Aorta (tissue), 5 donors: ENCODE measurements around the gene IFIT2. TPM values are rescaled to one million over a fixed set of nuclear protein-coding genes. Genes with fewer than 3 reads are reported as not detected.
A peak's percentile ranks its signal among the peaks of the same experiment; 100 is the strongest.
"Not testable (repeated sequence)": the region's sequence is repeated elsewhere in the genome, so short reads cannot be mapped to it uniquely, and the experiment has no call there.

ENCODE experiments used
- ATAC-seq: fragments of 200-7000 bp; cut with Tn5 transposase; one replicate; pipeline ENCODE4 v1.9.1; 2022; ENCODE audit warnings: moderate library complexity; ENCODE audit not compliant: low FRiP score
- DNase-seq, 2 donors: peaks; one replicate each; pipeline ENCODE4 v3.0.0-alpha.2; 2020
- H3K27ac ChIP-seq, 2 donors: one replicate each; pipeline ENCODE4 v1.5.1; 2013; ENCODE audit warnings: low read length in 2 of 2, mild to moderate bottlenecking in 2 of 2, moderate library complexity in 2 of 2, control low read depth in 1 of 2, inconsistent platforms in 1 of 2, low read depth in 1 of 2
- H3K27me3 ChIP-seq, 2 donors: one replicate each; pipeline ENCODE4 v1.6.1; 2013; ENCODE audit warnings: control low read depth in 1 of 2, low read length in 1 of 2, mild to moderate bottlenecking in 1 of 2, moderate library complexity in 1 of 2; ENCODE audit not compliant: insufficient read depth in 2 of 2, control insufficient read depth in 1 of 2
- H3K36me3 ChIP-seq, 2 donors: one replicate each; pipeline ENCODE4 v1.6.1; 2013; ENCODE audit warnings: control low read depth in 1 of 2, low read length in 1 of 2, mild to moderate bottlenecking in 1 of 2; ENCODE audit not compliant: insufficient read depth in 2 of 2, control insufficient read depth in 1 of 2
- H3K4me1 ChIP-seq, 2 donors: one replicate each; pipeline ENCODE4 v1.6.1; 2013; ENCODE audit warnings: low read length in 2 of 2, control low read depth in 1 of 2, mild to moderate bottlenecking in 1 of 2, moderate library complexity in 1 of 2; ENCODE audit not compliant: insufficient read depth in 2 of 2, control insufficient read depth in 1 of 2
- H3K4me3 ChIP-seq, 2 donors: one replicate each; pipeline ENCODE4 v1.5.1; 2013; ENCODE audit warnings: low read length in 2 of 2, control low read depth in 1 of 2, mild to moderate bottlenecking in 1 of 2
- H3K9me3 ChIP-seq: one replicate; pipeline ENCODE4 v1.6.1; 2013; ENCODE audit warnings: mild to moderate bottlenecking, low read length; ENCODE audit not compliant: control insufficient read depth
- WGBS, 2 donors: extraction: QIAGEN DNeasy Blood & Tissue Kit; methylation state at CpG; one replicate each; pipeline ENCODE4 v1.1.7; 2013; 5-methylcytosine and 5-hydroxymethylcytosine counted together
- intact Hi-C, 2 donors: fragments of 100-400 bp; cut with DNase I; formaldehyde crosslinking; loops; one replicate each; pipeline versions ENCODE4 v1.14.2 to v1.15.0; 2022
- long read RNA-seq, 2 donors: library from polyadenylated mRNA; unstranded; transcript quantifications; one replicate each; pipeline ENCODE4 v2.0.0, GENCODE V29; 2020 to 2021
- polyA plus RNA-seq, 2 donors: library from polyadenylated mRNA; stranded (reverse); fragments of 200-250 nt; gene quantifications; one replicate each; pipeline ENCODE4 v1.2.3, GENCODE V29; 2013
- total RNA-seq, 2 donors: library from RNA; stranded (reverse); fragmentation: NEBNext Ultra II Directional; extraction: Animal tissue kit (Norgen Biotek cat#: 25700); gene quantifications; one replicate each; pipeline ENCODE4 v1.2.1, GENCODE V29; 2021
- donor health status: healthy with polysubstance abuse.
- donor health status: Bipolar disorder and iron deficiency.
- donor health status: DM: no; HTN: no; CAD: no.
- donor health status: DM: no; HTN: no; CAD: no.
- donor health status: DM: yes; HTN: yes; CAD: no.

Gene IFIT2, protein sequence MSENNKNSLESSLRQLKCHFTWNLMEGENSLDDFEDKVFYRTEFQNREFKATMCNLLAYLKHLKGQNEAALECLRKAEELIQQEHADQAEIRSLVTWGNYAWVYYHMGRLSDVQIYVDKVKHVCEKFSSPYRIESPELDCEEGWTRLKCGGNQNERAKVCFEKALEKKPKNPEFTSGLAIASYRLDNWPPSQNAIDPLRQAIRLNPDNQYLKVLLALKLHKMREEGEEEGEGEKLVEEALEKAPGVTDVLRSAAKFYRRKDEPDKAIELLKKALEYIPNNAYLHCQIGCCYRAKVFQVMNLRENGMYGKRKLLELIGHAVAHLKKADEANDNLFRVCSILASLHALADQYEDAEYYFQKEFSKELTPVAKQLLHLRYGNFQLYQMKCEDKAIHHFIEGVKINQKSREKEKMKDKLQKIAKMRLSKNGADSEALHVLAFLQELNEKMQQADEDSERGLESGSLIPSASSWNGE
- total RNA-seq (10 to 100 TPM in 1 of 2 donors, 1 to 10 TPM in 1; 4.6 to 11.9 TPM), polyA plus RNA-seq (10 to 100 TPM; 10.8 to 11.3 TPM)
- long read RNA-seq, donor 1, transcript IFIT2-201 (2 exons, 3,489 nt): major isoform, 30 of 31 reads
- long read RNA-seq, donor 1, partial matches to known transcripts: 1 of 31 reads
- long read RNA-seq, donor 1, other reads (novel, unspliced or antisense): 0 of 31 reads
- long read RNA-seq, donor 2, transcript IFIT2-201 (2 exons, 3,489 nt): major isoform, 18 of 22 reads
- long read RNA-seq, donor 2, partial matches to known transcripts: 0 of 22 reads
- long read RNA-seq, donor 2, other reads (novel, unspliced or antisense): 4 of 22 reads

DNA sequence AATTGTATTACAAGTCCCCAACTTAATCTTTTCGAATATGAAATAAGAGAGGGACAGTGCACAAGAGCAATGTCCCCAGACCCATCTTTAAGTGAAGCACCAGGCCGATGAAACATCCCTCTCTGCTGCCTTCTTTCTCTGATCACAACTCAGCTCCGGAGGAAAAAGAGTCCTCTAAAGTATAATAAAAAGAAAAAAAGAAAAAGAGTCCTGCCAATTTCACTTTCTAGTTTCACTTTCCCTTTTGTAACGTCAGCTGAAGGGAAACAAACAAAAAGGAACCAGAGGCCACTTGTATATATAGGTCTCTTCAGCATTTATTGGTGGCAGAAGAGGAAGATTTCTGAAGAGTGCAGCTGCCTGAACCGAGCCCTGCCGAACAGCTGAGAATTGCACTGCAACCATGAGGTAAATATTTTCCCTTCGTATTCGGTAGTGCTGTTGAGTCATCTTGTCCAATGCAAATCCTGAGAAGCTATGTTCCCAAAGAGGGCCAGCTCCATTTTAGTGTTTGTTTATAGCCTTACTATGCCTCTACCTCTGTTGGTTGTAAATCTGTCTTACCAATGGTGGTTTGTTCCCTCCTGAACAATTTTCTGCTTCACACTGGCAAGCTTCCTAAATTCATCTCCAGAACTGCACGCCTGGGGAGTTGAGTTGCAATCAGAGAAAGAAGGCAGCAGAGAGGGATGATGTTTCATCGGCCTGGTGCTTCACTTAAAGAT is at the start of gene IFIT2:
IFIT2 (plus strand) TSS at position 326 of the 725 bp plus-strand sequence; CDS start at position 404, 78 bp downstream.
- 0% methylated on average over 10 of the region's 10 CpGs for WGBS, 2 donors
- intact Hi-C loops: no loop called here

DNA sequence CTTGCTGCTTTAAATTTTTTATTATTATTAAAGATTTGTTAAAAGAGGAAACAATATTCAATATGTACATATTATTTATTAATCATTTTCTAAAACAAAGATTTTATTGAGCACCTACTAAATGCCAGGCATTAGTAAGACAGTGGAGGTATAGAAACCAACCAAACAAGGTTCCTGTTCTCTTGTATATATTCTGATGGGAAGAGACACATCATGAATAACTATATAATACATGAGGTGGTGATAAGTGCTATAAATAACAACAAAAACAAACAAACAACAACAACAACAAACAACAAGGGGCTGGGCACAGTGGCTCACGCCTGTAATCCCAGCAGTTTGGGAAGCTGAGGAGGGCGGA is 49.6 kb upstream of the IFIT2 start:
- Histone ChIP-seq H3K9me3 (no peaks in the 10 kb centered on the region), H3K4me3 (no peak overlapping the region), H3K36me3 (no peaks in the 10 kb centered on the region), H3K27me3 (no peaks in the 10 kb centered on the region), H3K27ac (no peak overlapping the region), H3K4me1 (no peaks in the 10 kb centered on the region)
- WGBS, 2 donors: 75 to 81% methylated on average over 2 of the region's 2 CpGs
- intact Hi-C loops: loop anchor here in 1 of 2 donors (10.0 kb wide), 1 partner anchor 313 kb away; no protein-coding TSS in a partner anchor
- no peak for ATAC-seq
- DNase-seq: no peak

More for the DNA sequence above, at the start of gene IFIT2:
- peak in 1 of 2 donors; percentile 55 for DNase-seq
- Histone ChIP-seq H3K27ac (peak within 1 kb of the TSS; percentile 84 to 96), H3K36me3 (no peaks in the 10 kb centered on the region), H3K4me1 (peaks cover 3% of the 10 kb centered on the region in 2 donors), H3K27me3 (no peaks in the 10 kb centered on the region), H3K9me3 (no peaks in the 10 kb centered on the region), H3K4me3 (peak within 1 kb of the TSS; percentile 89 to 92)
- ATAC-seq: peak; percentile 76

DNA sequence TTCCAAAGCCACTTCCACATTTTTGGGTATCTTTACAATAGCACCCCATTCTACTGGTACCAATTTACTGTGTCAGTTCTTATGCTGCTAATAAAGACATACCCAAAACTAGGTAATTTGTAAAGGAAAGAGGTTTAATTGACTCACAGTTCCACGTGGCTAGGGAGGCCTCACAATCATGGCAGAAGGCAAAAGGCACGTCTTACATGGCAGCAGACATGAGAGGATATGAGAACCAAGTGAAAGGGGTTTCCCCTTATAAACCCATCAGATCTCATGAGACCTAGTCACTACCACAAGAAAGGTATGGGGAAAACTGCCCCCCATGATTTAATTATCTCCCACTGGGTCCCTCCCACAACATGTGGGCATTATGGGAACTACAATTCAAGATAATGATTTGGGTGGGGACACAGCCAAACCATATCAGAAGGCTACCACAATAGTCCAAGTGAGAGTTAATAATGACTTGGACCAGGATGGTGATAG is 46.7 kb upstream of the IFIT2 start:
- intact Hi-C loops: loop anchor here in 1 of 2 donors (10.0 kb wide), 1 partner anchor 310 kb away; no protein-coding TSS in a partner anchor
- H3K27me3 ChIP-seq, H3K36me3 ChIP-seq, H3K9me3 ChIP-seq, H3K4me3 ChIP-seq, ATAC-seq, H3K4me1 ChIP-seq, H3K27ac ChIP-seq, DNase-seq: not testable (repeated sequence)
- WGBS, 2 donors: 79 to 92% methylated on average over 2 of the region's 2 CpGs

DNA sequence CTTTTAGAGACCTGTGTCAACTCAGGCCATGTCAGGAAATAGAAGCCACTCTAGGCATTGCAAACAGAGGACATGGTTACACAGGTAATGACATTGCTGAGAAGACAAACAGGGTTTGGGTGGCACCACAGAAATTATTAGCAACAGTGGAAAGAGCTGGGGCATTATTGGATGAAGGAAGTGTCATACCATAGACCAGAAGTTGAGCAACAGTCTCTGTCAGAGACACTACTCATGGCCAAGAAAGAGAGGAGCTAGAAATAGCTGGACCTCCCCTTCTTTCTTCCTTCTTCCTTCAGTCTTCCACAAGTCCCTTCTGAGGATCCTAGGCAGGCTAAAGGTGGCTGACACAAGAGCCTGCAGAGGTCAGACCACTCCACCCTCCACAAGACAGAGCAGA is 46.1 kb upstream of the IFIT2 start:
- H3K4me1 ChIP-seq: no peaks in the 10 kb centered on the region
- H3K36me3 ChIP-seq: no peaks in the 10 kb centered on the region
- H3K27me3 ChIP-seq: no peaks in the 10 kb centered on the region
- intact Hi-C loops: loop anchor here in 1 of 2 donors (10.0 kb wide), 1 partner anchor 309 kb away; no protein-coding TSS in a partner anchor
- H3K4me3 ChIP-seq: no peak overlapping the region
- H3K9me3 ChIP-seq: no peaks in the 10 kb centered on the region
- H3K27ac ChIP-seq: no peak overlapping the region
- ATAC-seq (no peak), DNase-seq (no peak)

DNA sequence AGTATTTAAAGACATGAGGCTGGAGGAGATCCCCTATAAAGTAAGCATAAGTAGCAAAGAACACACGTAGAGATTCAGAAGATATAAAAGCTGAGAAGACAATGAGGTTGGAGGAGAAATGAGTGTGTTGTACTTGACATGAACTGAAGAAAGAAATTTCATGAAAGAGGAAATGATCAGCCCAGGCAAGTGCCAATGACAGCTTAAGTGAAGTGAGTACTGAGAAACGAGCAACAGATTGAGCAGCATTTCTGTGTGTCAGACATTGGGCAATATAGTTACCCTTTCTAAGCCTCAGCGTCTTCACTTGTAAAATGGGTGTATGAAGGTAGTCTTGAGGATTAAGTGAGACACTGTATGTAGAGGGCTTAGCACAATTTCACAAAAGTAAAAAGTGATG is 45.5 kb upstream of the IFIT2 start:
- no peak overlapping the region for H3K27ac ChIP-seq
- H3K36me3 ChIP-seq: no peaks in the 10 kb centered on the region
- DNase-seq: no peak
- WGBS, 2 donors: 79 to 82% methylated on average over 3 of the region's 3 CpGs
- intact Hi-C loops: loop anchor here in 1 of 2 donors (10.0 kb wide), 1 partner anchor 308 kb away; no protein-coding TSS in a partner anchor
- no peaks in the 10 kb centered on the region for H3K4me1 ChIP-seq
- H3K4me3 ChIP-seq: no peak overlapping the region
- no peaks in the 10 kb centered on the region for H3K27me3 ChIP-seq
- ATAC-seq: no peak
- H3K9me3 ChIP-seq: no peaks in the 10 kb centered on the region

DNA sequence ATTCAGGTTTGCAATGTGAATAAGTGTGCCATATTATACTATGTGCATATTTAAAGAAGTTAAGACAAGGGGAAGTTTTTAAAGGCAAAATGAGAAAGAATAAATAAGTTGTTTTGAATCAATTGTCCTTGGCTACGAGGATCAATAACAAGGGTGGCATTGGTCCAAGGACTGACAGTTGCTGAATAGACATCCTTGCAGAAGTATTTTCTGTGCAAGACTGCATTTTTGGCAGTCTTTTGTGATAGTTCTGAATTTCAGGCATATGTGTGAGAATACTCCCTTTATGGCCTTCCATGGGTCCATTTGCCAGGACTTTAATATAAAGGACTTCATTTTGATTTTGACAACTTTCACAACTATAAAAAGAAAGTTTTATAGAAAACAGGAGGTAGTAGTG is 44.9 kb upstream of the IFIT2 start:
- H3K27me3 ChIP-seq: no peaks in the 10 kb centered on the region
- H3K27ac ChIP-seq: no peak overlapping the region
- WGBS, 2 donors: 61 to 69% methylated on average over 1 of the region's 1 CpG
- ATAC-seq: no peak
- no peak for DNase-seq
- no peaks in the 10 kb centered on the region for H3K4me1 ChIP-seq
- H3K36me3 ChIP-seq: no peaks in the 10 kb centered on the region
- intact Hi-C loops: loop anchor here in 1 of 2 donors (10.0 kb wide), 1 partner anchor 308 kb away; no protein-coding TSS in a partner anchor
- no peaks in the 10 kb centered on the region for H3K9me3 ChIP-seq
- no peak overlapping the region for H3K4me3 ChIP-seq

DNA sequence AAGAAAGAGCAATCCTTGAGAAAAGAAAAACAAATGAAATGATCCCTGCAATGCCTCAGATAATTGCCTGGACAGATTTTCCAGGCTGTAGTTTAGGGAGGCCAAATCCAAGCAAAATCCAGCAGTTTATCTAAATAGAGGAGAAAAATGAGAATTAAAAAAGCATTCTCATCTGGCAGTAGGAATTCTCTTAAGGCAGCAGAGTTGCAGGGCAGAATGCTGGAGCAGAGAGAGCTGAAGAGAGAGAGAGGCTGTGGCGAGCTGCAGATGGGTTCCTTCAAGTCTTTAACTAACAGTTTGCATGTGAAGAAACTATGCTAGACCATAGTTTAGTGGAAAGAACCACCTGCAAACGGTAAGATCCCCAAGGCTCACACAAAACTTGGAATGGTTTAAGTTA is 44.3 kb upstream of the IFIT2 start:
- no peak overlapping the region for H3K27ac ChIP-seq
- 34 to 37% methylated on average over 2 of the region's 2 CpGs for WGBS, 2 donors
- DNase-seq (no peak), ATAC-seq (no peak)
- H3K9me3 ChIP-seq: no peaks in the 10 kb centered on the region
- H3K4me1 ChIP-seq: no peaks in the 10 kb centered on the region
- no peak overlapping the region for H3K4me3 ChIP-seq
- intact Hi-C loops: loop anchor here in 1 of 2 donors (10.0 kb wide), 1 partner anchor 307 kb away; no protein-coding TSS in a partner anchor
- H3K36me3 ChIP-seq: no peaks in the 10 kb centered on the region
- no peaks in the 10 kb centered on the region for H3K27me3 ChIP-seq

DNA sequence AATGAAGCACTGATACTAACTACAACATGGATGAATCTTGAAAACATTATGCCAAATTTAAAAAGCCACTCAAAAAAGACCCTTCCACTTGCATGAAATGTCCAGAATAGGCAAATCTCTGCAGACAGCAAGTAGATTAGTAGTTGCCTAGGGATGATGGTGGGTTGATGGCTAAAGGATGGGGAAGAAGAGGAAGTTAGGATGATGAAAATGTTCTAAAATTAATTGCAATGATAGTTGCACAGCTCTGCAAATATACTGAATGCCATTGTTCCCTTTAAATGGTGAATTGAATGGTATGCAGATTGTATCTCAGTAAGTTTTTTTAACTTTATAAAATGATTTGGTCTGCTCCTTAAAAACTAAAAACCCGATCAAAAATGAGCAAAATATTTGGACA is 43.0 kb upstream of the IFIT2 start:
- H3K9me3 ChIP-seq: no peaks in the 10 kb centered on the region
- H3K36me3 ChIP-seq: no peaks in the 10 kb centered on the region
- no peak for DNase-seq
- H3K27me3 ChIP-seq: no peaks in the 10 kb centered on the region
- ATAC-seq: no peak
- no peak overlapping the region for H3K27ac ChIP-seq
- intact Hi-C loops: loop anchor here in 1 of 2 donors (10.0 kb wide), 1 partner anchor 306 kb away; no protein-coding TSS in a partner anchor
- H3K4me3 ChIP-seq: no peak overlapping the region
- no peaks in the 10 kb centered on the region for H3K4me1 ChIP-seq
- WGBS, 2 donors: 58 to 60% methylated on average over 1 of the region's 1 CpG
